GM12872 (cell line): ENCODE results near the gene BEST2.

Source experiments
- TF ChIP-seq, protein P1 (sequence below): IDR thresholded peaks from 3 replicates; pipeline ENCODE4 v1.5.1; 2011; ENCODE audit warnings: low read depth, mild to moderate bottlenecking, low read length, moderate library complexity; ENCODE audit not compliant: insufficient read depth

BEST2 gene

DNA sequence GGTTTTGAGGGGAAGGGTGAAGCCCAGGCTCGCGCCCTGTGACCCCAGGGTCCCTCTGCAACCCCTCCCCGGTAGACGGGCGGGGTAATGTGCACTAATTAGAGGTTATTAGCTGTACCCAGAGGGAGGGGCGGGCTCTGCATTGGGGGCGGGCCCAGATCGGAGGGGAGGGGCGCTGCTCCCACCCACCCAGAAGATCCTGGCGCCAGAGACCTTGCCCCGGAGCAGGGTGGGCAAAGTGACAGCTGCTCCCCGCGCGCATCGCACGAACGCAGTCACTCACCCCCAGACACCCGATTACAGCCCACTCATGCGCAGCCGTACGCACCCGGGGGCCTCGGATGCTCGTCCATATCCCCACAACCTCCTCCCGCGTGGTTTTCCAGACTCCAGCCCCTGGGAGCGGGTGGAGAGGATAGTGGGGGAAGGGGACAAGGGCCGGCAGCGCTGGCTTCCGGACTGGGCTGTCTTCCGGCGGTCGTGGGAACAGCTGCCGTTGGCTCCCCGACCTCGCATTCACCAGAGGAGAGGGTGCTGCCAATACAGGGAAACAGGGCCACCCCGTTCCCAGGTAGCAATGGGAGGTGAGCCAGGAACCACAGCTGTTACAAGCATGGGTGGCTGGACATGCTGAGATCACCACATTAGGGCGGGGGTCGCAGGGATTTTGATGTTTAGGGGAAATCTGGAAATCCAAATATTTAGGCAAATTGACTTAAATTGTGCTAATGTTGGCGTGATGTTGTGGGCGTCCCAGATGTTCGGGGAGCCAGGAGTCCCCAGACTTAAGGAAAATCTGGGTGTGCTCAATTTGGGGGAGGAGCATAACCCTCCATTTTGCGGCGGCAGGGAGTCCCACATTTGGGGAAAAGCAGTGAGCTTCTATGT is 26.7 kb downstream of the BEST2 start:
- TF ChIP-seq, protein P1, sequence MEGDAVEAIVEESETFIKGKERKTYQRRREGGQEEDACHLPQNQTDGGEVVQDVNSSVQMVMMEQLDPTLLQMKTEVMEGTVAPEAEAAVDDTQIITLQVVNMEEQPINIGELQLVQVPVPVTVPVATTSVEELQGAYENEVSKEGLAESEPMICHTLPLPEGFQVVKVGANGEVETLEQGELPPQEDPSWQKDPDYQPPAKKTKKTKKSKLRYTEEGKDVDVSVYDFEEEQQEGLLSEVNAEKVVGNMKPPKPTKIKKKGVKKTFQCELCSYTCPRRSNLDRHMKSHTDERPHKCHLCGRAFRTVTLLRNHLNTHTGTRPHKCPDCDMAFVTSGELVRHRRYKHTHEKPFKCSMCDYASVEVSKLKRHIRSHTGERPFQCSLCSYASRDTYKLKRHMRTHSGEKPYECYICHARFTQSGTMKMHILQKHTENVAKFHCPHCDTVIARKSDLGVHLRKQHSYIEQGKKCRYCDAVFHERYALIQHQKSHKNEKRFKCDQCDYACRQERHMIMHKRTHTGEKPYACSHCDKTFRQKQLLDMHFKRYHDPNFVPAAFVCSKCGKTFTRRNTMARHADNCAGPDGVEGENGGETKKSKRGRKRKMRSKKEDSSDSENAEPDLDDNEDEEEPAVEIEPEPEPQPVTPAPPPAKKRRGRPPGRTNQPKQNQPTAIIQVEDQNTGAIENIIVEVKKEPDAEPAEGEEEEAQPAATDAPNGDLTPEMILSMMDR: no peak

GRCh38 chr19:12778905-12779161 is 27.2 kb downstream of the BEST2 start:
- TF ChIP-seq, protein P1: no peak

GRCh38 chr19:12779162-12779993 is 27.8 kb downstream of the BEST2 start:
- TF ChIP-seq, protein P1: 0 out of 3 replicates have a peak, but pooled peaks have one; percentile 19

DNA sequence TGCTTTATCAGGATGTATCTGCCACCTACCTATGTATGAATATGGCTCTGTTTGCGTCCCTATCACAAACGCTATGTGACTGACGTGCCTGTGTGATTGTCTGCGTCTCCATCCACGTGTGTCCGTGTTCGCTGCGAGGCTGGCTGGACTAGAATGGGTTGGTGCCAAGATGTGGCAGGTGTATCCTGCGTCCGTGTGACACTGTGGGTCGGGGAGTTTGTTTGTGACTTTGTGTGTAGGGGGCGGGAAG is 30.5 kb downstream of the BEST2 start:
- TF ChIP-seq, protein P1: no peak

DNA sequence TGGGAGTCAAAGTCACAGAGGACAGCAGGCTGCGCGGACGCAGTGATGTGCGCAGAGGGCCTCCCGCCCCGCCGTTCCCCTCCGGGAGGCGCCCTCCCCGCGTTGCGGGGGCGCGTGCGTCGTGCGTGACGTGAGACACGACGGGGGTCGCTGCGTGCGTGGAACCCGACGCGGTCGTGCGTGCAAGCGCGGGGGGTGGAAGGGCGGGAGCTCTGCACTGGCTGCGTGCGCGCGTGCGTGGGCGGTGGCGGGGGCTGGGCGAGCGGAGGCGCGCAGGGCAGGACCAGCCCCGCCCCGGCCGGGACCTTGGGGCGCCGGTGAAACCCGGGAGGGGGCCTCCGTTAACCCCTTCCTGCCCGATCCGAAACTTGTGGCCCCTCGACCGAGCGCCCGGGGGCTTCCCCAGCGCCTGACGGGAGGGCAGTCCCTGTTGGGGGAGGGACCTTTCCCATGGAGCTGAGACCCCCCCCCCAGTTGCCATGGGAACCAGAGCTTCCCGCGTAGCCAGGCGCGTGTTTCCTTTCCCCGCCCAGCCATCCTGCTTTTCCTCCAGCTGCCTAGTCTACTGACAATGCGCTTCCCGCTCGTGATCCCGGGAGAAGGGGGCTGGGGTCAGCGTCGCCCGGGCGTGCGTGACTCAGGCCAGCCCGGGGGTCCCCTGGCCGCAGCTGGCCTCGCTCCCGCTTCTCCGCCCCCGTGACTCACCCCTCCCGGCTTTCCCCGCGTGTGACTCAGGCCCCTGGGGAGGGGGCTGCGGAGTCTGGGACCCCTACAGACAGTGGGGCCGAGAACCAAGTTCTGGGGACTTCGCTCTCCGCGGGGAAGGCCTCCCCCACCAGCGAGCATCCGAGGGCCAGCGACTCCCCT is 31.1 kb downstream of the BEST2 start:
- TF ChIP-seq, protein P1: peak; percentile 21; the same call in 1 of the 3 replicates

DNA sequence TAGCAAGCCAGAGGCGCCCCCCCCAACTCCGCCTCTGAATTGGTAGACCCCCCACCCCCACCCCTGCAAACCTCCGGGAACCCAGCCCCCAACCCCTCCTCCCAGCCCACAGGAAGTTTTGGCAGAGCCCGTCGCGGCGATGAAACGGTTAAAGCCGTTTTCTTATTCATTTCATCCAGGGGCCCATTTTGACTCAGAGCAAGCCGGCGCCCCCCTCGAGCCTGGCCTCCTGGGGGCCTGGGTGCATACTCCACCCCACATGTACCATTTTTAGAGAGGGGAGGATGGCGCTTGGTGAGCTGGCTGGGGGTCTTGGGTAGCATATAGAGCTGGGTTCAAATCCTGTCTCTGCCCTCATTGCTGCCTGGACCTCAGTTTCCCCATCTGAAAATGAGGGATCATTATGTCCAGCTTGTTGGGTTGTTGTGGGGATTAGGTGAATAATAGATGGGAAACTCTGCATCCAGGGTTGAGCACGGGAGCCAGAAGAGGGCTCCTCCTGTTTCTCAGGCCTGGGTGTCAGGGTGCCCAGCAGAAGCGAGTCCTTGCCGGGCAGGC is 31.8 kb downstream of the BEST2 start:
- TF ChIP-seq, protein P1: no peak
